RWPE2 (cell line): ENCODE data around the gene EMX1.
A peak's percentile ranks its signal among the peaks of the same experiment; 100 is the strongest.

Experiments used
- ATAC-seq: fragments of 200-7000 bp; cut with Tn5 transposase; 3 replicates; pipeline ENCODE4 v1.9.1; 2021; ENCODE audit warnings: low read depth
- DNase-seq: peaks from one replicate; pipeline ENCODE4 v3.0.0-alpha.2; 2020; ENCODE audit warnings: low spot score
- H3K27ac ChIP-seq: fragments of 450-650 bp; 2 replicates; pipeline ENCODE4 v1.5.1; 2017; ENCODE audit warnings: mild to moderate bottlenecking; ENCODE audit not compliant: poor library complexity, severe bottlenecking
- H3K27me3 ChIP-seq: fragments of 250-450 bp; sonication (Bioruptor Pico); 2 replicates; pipeline ENCODE4 v1.5.1; 2021; ENCODE audit warnings: mild to moderate bottlenecking, moderate library complexity; ENCODE audit not compliant: insufficient read depth, poor library complexity, severe bottlenecking
- H3K36me3 ChIP-seq: fragments of 250-450 bp; sonication (Bioruptor Pico); 2 replicates; pipeline ENCODE4 v1.5.1; 2020; ENCODE audit warnings: low read depth, mild to moderate bottlenecking, moderate library complexity
- H3K4me1 ChIP-seq: fragments of 250-450 bp; sonication (Bioruptor Pico); 2 replicates; pipeline ENCODE4 v1.5.1; 2021; ENCODE audit warnings: mild to moderate bottlenecking, moderate library complexity; ENCODE audit not compliant: insufficient read depth, poor library complexity, severe bottlenecking
- H3K4me3 ChIP-seq: fragments of 250-450 bp; sonication (Bioruptor Pico); 2 replicates; pipeline ENCODE4 v1.5.1; 2021; ENCODE audit warnings: mild to moderate bottlenecking, moderate library complexity; ENCODE audit not compliant: severe bottlenecking
- H3K9me3 ChIP-seq: fragments of 250-450 bp; sonication (Bioruptor Pico); 2 replicates; pipeline ENCODE4 v1.5.1; 2021; ENCODE audit warnings: mild to moderate bottlenecking, moderate library complexity; ENCODE audit not compliant: severe bottlenecking
- CTCF ChIP-seq: fragments of 450-650 bp; IDR thresholded peaks from one replicate; pipeline ENCODE4 v1.5.1; 2017; ENCODE audit warnings: mild to moderate bottlenecking, moderate library complexity; ENCODE audit not compliant: poor library complexity, severe bottlenecking

The EMX1 gene

GRCh38 chr2:72891091-72891818 lies 26.1 kb upstream of the EMX1 start:
- Histone ChIP-seq H3K27ac (no peak overlapping the region), H3K4me3 (no peak overlapping the region), H3K9me3 (no peaks in the 10 kb centered on the region), H3K27me3 (no peaks in the 10 kb centered on the region), H3K4me1 (peaks cover 5% of the 10 kb centered on the region), H3K36me3 (no peaks in the 10 kb centered on the region)
- TF ChIP-seq CTCF = no peak
- no peak for ATAC-seq
- DNase-seq = no peak

- Histone ChIP-seq H3K4me1 (peaks cover 5% of the 10 kb centered on the region), H3K4me3 (no peak overlapping the region), H3K27ac (no peak overlapping the region), H3K27me3 (no peaks in the 10 kb centered on the region), H3K9me3 (no peaks in the 10 kb centered on the region), H3K36me3 (no peaks in the 10 kb centered on the region)
- ATAC-seq = peak; percentile 85
- TF ChIP-seq CTCF = peak; percentile 76
- DNase-seq = no peak
Observed at GRCh38 chr2:72892506-72893173, 24.7 kb upstream of the EMX1 start.

- Histone ChIP-seq H3K9me3 (no peaks in the 10 kb centered on the region), H3K4me3 (no peak overlapping the region), H3K36me3 (no peaks in the 10 kb centered on the region), H3K4me1 (peaks cover 5% of the 10 kb centered on the region), H3K27me3 (no peaks in the 10 kb centered on the region), H3K27ac (no peak overlapping the region)
- TF ChIP-seq CTCF = peak; percentile 56
- ATAC-seq (peak; percentile 69), DNase-seq (no peak)
Observed at GRCh38 chr2:72893594-72894319, 23.6 kb upstream of the EMX1 start.

GRCh38 chr2:72894514-72894913 lies 22.8 kb upstream of the EMX1 start:
- no peak for TF ChIP-seq CTCF
- peaks cover 3% of the 10 kb centered on the region for H3K27me3 ChIP-seq
- no peaks in the 10 kb centered on the region for H3K36me3 ChIP-seq
- ATAC-seq = no peak
- peaks cover 5% of the 10 kb centered on the region for H3K4me1 ChIP-seq
- no peaks in the 10 kb centered on the region for H3K9me3 ChIP-seq
- H3K27ac ChIP-seq = no peak overlapping the region
- no peak overlapping the region for H3K4me3 ChIP-seq
- no peak for DNase-seq
